Chondrocyte (in vitro differentiated cells): ENCODE results near the gene TMEM158. TPM values are rescaled to one million over a fixed set of nuclear protein-coding genes. Genes with fewer than 3 reads are reported as not detected.
A peak's percentile ranks its signal among the peaks of the same experiment; 100 is the strongest.

Experiments
- DNase-seq: peaks from one replicate; pipeline ENCODE4 v3.0.0; 2021; ENCODE audit warnings: mixed read lengths, low spot score
- H3K27ac Mint-ChIP-seq: one replicate; pipeline ENCODE4 v1.8.0; 2021; ENCODE audit warnings: mild to moderate bottlenecking, moderate library complexity, mixed read lengths; ENCODE audit not compliant: unreplicated experiment
- H3K27me3 Mint-ChIP-seq: 2 replicates; pipeline ENCODE4 v1.8.0; 2021; ENCODE audit warnings: low read depth, mixed read lengths
- H3K36me3 Mint-ChIP-seq: 2 replicates; pipeline ENCODE4 v1.8.0; 2021; ENCODE audit warnings: low read depth, mixed read lengths
- H3K4me1 Mint-ChIP-seq: 2 replicates; pipeline ENCODE4 v1.8.0; 2021; ENCODE audit warnings: low read depth, mild to moderate bottlenecking, mixed read lengths
- H3K4me3 Mint-ChIP-seq: one replicate; pipeline ENCODE4 v1.8.0; 2021; ENCODE audit warnings: mild to moderate bottlenecking, moderate library complexity, mixed read lengths; ENCODE audit not compliant: unreplicated experiment
- H3K9me3 Mint-ChIP-seq: 2 replicates; pipeline ENCODE4 v1.8.0; 2021; ENCODE audit warnings: low read depth, mixed read lengths
- CTCF ChIP-seq: fragments of 200-600 bp; sonication (generic); IDR thresholded peaks from 2 replicates; pipeline ENCODE4 v1.5.0; 2021; ENCODE audit warnings: antibody characterized with exemption, mild to moderate bottlenecking, moderate library complexity
- total RNA-seq: library from RNA; stranded (reverse); gene quantifications from 3 replicates; pipeline ENCODE4 v1.2.1, GENCODE V29; 2021

TMEM158 gene
- total RNA-seq, 1 donor from 2014 or later: 6.9 TPM

GRCh38 chr3:45185461-45185860 lies 40.6 kb downstream of the TMEM158 start:
- Mint-ChIP-seq H3K9me3 (no peaks in the 10 kb centered on the region), H3K4me1 (peaks cover 26% of the 10 kb centered on the region), H3K27ac (no peak overlapping the region), H3K27me3 (no peaks in the 10 kb centered on the region), H3K4me3 (no peak overlapping the region), H3K36me3 (no peaks in the 10 kb centered on the region)
- no peak for DNase-seq
- TF ChIP-seq CTCF: no peak

- DNase-seq: no peak
- Mint-ChIP-seq H3K27ac (no peak overlapping the region), H3K27me3 (no peaks in the 10 kb centered on the region), H3K4me3 (no peak overlapping the region), H3K4me1 (peaks cover 30% of the 10 kb centered on the region), H3K9me3 (no peaks in the 10 kb centered on the region), H3K36me3 (no peaks in the 10 kb centered on the region)
- TF ChIP-seq CTCF: no peak
These were observed 41.0 kb downstream of the TMEM158 start for GRCh38 chr3:45185052-45185451.

GRCh38 chr3:45183872-45184262 lies 42.2 kb downstream of the TMEM158 start:
- H3K4me1 Mint-ChIP-seq: peaks cover 42% of the 10 kb centered on the region
- H3K4me3 Mint-ChIP-seq: no peak overlapping the region
- H3K9me3 Mint-ChIP-seq: no peaks in the 10 kb centered on the region
- no peaks in the 10 kb centered on the region for H3K27me3 Mint-ChIP-seq
- H3K27ac Mint-ChIP-seq: no peak overlapping the region
- DNase-seq: no peak
- no peak for TF ChIP-seq CTCF
- H3K36me3 Mint-ChIP-seq: no peaks in the 10 kb centered on the region

GRCh38 chr3:45182915-45183871 lies 42.9 kb downstream of the TMEM158 start:
- DNase-seq: no peak
- no peak overlapping the region for H3K4me3 Mint-ChIP-seq
- no peak for TF ChIP-seq CTCF
- H3K4me1 Mint-ChIP-seq: peaks cover 49% of the 10 kb centered on the region
- H3K9me3 Mint-ChIP-seq: no peaks in the 10 kb centered on the region
- H3K36me3 Mint-ChIP-seq: no peaks in the 10 kb centered on the region
- peak overlapping the region; percentile 81 for H3K27ac Mint-ChIP-seq
- no peaks in the 10 kb centered on the region for H3K27me3 Mint-ChIP-seq

GRCh38 chr3:45181496-45181895 lies 44.6 kb downstream of the TMEM158 start:
- no peak overlapping the region for H3K27ac Mint-ChIP-seq
- no peak for DNase-seq
- H3K9me3 Mint-ChIP-seq: no peaks in the 10 kb centered on the region
- H3K36me3 Mint-ChIP-seq: no peaks in the 10 kb centered on the region
- H3K4me1 Mint-ChIP-seq: peaks cover 59% of the 10 kb centered on the region
- TF ChIP-seq CTCF: no peak
- H3K4me3 Mint-ChIP-seq: no peak overlapping the region
- H3K27me3 Mint-ChIP-seq: no peaks in the 10 kb centered on the region
